GM19324 (cell line): Measurements from ENCODE around the gene CCDC142.
"Not testable (repeated sequence)": the region's sequence is repeated elsewhere in the genome, so short reads cannot be mapped to it uniquely, and the experiment has no call there.

Experiments
- ATAC-seq: cut with Tn5 transposase; IDR thresholded peaks from one replicate; pipeline ENCODE4 v1.9.1; 2021; ENCODE audit warnings: mild to moderate bottlenecking, moderate library complexity; ENCODE audit not compliant: unreplicated experiment, low FRiP score

The CCDC142 gene

DNA sequence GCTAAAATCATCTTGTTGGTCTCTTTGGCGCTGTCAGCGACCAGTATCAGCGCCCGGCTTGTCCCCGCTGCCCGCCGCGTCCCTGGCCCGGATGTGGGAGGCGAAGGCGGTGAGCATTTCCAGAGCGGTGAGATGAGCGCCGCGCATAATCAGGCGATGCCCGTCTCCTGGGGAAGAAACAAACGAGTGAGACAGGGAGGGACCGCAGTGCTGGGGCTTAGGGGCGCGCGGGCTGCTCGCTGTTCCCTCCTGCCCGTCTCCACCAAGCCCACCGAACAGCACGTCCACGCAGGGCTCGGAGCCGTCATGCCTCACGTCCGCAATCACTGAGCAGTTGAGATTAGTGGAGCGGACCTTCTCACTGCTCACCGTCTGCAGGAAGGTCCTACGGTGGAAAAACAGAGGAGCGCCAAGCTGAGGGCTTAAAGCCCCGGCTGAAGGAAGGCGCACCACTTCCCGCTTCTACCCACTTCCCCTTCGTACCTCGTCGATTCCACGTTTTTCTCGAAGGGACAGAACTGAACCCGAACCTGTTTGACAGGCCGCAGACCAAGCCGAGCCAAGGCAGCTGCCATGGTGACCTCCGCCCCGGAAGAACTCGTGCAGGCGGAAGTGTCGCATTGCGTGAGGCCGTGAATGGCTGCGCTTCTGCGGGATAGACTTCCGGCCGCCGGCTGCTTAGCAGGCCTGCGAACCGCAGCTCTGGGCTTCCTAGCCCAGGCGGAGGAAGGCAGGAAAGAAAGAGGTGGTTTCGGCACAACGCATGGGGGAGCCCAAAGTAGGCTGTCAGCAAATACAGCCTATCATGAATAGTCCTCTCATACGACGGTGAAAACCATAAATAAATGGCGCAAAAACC is 10.5 kb downstream of the CCDC142 start, which contains the start of gene MRPL53:
MRPL53 (minus strand) TSS at position 595 of the 859 bp plus-strand sequence; CDS start at position 575, 20 bp downstream.
- peak; percentile 88 for ATAC-seq

DNA sequence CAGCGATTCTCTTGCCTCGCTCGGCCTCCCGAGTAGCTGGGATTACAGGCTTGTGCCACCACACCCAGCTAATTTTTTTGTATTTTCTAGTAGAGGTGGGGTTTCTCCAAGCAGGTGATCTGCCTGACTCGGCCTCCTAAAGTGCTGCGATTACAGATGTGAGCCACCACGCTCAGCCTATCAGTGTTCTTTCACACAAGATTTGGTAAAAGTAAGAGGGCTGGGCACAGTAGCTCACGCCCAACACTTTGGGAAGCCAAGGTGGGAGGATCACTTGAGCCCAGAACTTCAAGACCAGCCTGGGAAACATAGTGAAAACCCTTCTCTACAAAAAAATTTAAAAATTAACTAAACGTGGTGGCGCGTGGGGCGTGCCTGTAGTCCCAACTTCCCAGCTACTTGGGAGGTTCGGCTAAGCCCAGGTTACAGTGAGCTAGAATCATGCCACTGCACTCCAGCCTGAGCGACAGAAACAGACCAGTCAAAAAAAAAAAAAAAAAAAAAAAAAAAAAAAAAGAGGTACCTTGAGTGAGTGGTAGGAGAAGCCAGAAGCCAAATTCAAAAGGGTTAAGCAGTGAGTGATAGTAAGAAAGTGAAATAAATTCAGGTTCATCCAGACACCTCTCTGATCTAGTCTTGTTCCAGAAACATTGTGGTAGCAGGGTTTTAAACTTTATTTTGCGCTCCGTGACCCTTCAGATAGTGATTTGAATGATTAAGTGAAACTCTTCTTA is 11.3 kb downstream of the CCDC142 start:
- no peak for ATAC-seq

DNA sequence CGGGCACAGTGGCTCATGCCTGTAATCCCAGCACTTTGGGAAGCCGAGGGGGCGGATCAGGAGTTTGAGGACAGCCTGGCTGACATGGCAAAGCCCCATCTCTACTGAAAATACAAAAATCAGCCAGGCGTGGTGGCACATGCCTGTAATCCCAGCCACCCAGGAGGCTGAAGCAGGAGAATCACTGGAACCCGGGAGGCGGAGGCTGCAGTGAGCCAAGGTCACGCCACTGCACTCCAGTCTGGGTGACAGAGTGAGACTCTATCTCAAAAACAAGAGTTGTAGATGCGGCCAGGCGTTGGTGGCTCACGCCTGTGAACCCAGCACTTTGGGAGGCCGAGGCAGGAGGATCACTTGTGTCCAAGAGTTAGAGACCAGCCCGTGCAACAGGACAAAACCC is 12.1 kb downstream of the CCDC142 start:
- not testable (repeated sequence) for ATAC-seq

DNA sequence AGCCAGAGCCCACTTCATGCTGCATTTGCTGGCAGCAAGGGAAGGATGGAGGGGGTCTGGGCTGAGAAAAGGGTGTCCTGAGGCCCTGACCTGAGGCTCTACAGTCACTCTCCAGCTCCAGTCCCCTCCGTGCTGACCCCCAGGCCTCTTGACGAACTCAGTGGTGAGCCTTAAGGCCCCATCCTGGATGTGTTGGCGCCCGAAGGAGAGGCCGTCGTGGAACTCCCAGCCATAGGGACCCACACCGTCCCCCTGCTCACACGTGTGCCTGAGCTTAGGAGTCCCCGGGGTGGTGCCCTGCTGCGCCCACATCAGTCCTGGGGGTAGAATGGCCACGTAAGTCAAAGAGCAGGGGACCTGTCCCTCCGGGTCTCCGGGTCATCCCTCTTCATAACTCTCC is 18.4 kb downstream of the CCDC142 start:
- ATAC-seq: peak; percentile 3

DNA sequence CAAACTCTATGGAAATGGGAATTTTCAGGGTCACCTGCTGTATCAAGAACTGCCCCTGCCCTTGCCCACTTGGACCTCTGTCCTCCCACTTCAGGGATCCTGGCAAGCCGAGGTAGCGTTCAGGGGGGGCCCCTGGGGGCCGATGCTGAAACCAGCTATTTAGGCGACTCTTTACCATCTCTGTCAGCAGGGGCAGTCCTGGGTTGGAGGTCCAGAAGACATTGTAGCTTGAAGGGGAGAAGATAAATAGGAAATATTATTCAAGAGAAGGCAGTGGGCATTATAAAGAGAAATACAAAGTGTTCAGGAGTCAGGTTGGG is 20.1 kb downstream of the CCDC142 start:
- no peak for ATAC-seq

- ATAC-seq: no peak
Observed at GRCh38 chr2:74462054-74462785, 20.6 kb downstream of the CCDC142 start.

- ATAC-seq: no peak
Observed at GRCh38 chr2:74461187-74462053, 21.4 kb downstream of the CCDC142 start.

GRCh38 chr2:74460187-74460586 is 22.6 kb downstream of the CCDC142 start:
- ATAC-seq: not testable (repeated sequence)

DNA sequence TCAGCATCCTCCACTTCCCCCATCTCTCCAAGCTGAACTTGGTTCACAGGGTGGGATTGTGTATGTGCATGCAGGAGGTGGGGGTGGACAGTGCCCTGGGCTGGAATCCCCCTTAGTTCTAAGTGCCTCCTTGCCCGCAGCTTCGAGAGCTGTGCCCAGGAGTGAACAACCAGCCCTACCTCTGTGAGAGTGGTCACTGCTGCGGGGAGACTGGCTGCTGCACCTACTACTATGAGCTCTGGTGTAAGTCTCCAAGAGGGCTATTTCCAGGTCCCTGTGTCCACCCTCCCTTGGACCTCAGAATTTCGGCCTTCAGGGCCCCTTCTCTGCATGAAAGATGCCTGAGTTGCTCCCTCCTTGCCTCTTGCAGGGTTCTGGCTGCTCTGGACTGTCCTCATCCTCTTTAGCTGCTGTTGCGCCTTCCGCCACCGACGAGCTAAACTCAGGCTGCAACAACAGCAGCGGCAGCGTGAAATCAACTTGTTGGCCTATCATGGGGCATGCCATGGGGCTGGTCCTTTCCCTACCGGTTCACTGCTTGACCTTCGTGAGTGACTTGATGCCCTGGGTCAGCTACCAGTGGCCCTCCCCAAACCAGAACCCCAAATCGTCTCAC is 23.2 kb downstream of the CCDC142 start:
- not testable (repeated sequence) for ATAC-seq

DNA sequence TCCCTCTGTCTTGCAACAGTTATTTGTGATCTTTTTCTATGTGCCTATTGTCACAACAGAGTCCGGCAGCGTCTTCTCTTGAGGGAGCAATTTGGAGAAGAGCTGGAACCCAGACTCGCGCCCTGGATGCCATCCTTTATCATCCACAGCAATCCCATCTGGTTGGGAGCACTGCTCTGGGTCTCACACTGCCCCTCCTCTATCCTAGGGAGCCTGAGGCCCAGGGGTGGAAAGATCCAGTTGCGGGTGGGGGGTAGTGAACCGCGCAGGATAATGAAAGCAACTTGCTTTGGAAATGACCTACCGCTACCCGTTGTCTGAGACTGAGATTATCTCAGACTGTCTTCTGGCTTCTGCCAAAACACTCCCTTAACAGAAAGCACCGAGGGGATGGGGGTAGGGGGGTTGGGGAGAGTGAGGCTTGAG is 23.8 kb downstream of the CCDC142 start:
- no peak for ATAC-seq

DNA sequence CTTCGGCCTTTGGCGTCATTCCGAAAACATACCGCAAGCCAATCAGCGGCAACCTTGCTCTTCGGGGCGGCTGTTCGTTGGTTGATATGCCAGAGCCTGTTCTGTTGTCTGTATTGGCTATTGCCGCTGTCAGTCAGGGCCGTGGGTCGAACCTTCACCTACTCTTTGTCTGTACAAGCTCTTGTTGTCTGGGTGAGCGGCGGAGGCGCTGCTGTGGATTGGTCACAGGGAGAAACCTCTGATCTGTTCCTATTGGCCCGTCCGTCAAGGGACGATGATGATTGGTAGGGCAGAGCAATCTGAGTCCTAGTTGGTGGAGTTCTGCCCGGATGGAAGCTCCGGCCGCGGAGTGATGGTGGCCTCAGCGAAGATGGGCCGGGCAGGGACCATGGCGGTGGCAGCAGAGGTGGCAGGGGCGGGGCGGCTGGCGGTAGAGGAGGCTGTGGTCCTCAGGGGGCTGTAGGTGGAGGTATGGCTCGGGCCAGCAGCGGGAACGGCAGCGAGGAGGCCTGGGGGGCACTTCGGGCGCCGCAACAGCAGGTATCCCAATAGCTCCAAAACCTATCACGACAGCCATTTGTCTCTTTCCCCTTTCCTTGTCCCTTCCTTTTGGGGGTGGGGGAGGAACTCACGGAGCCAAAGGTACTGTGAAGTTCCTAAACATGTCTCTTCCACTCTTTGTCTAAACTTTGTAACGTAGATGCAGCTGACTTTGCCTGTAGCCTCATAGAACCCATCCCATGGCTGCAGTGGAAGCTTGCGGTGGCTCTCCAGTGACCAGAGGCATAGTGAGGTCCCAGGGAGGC is 24.5 kb downstream of the CCDC142 start, which contains the start of gene WBP1:
WBP1 (plus strand) TSS at position 307 of the 806 bp plus-strand sequence; CDS start at position 472, 165 bp downstream.
- peak; percentile 86 for ATAC-seq

- ATAC-seq: peak; percentile 29
Observed at GRCh38 chr2:74457549-74458131, 25.2 kb downstream of the CCDC142 start.

DNA sequence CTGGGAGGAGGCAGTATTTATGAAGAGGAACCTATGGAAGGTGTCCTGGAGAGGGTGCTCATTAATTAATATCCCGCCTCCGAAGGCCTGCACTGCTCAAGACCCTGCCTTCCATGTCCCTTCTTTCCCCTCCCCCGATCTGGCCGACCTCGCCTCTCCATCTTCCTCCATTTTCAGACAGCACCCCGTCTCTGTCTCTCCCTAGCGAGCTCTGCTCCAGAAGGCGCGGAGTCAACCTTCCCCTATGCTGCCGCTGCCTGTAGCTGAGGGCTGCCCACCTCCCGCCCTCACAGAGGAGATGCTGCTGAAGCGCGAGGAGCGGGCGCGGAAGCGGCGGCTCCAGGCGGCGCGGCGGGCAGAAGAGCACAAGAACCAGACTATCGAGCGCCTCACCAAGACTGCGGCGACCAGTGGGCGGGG is 25.7 kb downstream of the CCDC142 start:
- no peak for ATAC-seq

DNA sequence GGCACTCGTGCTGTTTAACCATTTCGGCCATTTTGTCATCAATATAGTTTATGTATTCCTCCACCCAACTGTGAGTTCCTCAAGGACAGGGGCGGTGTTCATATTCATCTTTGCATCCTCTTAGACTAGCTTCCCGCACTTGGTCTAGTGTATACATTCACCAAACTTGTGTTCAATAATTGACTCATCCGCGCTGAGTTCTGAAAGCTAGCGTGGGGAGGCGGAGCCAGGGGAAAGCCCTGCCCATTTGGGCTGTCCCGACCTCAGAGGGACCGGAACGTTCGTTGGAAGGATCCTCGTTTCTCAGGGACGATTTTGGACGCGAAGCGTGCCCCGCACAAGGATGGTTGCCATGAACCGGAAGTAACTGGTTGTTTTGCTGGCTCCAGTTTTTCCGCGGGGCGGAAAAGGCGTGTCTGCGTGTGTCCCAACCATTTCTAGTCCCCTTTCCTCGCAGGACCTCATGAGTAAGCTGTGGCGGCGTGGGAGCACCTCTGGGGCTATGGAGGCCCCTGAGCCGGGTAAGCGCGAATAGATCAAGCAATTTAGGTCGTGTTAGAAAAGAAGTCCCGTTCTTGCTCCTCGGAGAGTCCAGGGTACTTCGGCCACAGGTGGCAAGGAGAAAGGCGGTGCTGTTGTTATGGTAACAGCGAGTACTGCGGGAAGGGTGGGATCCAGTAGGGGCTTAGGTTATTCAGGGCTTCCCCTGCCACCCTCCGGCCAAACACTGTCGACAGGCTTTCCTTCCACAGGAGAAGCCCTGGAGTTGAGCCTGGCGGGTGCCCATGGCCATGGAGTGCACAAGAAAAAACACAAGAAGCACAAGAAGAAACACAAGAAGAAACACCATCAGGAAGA is 27.9 kb downstream of the CCDC142 start, which contains the start of gene INO80B:
INO80B (plus strand) TSS at position 434 of the 858 bp plus-strand sequence; CDS start at position 464, 30 bp downstream.
- peak; percentile 50 for ATAC-seq

DNA sequence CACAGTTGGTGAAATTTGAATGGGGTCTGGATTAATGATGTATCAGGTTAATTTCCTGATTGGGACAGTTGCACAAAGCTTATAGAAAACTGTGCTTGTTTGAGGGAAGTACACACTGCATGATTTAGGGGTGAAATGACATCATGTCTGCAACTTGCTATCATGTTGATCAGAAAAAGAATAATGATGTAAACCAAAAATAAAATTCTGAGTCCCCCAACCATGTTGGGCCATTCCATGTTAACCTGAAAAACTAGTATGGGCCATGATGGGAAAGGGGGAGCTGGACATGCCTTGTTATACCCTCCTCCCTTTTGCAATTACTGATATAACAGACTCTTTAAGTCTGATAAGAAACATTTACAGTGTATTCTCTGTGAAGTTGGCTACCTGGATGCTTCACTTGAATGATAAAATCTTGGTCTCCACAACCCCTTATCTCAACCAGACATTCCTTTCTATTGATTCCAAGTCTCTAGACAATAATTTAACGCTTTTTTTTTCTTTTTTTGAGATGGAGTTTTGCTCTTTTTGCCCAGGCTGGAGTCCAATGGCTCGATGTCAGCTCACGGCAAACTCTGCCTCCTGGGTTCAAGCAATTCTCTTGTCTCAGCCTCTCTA is 32.1 kb downstream of the CCDC142 start:
- ATAC-seq: no peak

DNA sequence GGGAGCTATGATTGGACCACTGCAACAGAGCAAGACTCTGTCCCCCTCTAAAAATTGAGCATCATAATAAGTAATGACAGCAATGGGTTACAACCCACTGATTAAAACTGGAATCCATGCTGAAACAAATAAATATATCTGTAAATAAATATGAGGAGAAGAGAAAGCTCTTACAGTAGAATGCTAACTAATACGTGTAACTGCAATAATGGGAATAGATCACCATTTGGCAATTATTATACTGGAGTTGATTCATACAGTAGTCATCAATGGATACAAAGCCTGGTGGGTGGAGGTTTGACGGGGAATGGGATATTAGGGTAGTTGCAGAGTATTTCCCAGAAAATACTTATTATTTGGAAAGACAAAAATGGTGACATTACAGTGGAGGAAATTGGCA is 34.0 kb downstream of the CCDC142 start:
- no peak for ATAC-seq
